ENCODE measurements around the gene ZBTB16. TPM values are rescaled to one million over a fixed set of nuclear protein-coding genes. Genes with fewer than 3 reads are reported as not detected.

Gene ZBTB16
- total RNA-seq, 1 donor from 2014 or later = 11.9 TPM

DNA sequence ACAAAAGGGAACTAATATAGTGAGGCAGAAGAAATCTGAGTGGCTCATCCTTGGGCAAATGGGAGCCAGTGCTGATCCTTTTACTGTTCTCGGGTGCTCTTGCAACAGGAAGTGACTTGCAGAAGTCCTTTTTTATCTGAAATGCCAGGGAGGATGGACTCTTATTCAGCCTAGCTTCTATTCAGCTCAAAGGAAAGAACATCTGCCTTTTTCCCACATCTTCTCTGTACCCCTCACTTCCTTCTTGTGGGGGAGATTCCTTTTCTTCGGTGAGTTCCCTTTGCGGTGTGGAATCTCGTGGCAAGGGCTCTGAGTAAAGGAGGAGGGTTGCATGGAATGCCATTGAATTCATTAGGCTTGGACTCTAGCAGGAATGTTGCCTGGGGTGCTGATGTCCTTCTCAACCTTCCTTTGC is 76.2 kb downstream of the ZBTB16 start:
- peaks cover 41% of the 10 kb centered on the region for H3K4me1 Mint-ChIP-seq (ENCODE audit: unreplicated experiment)
- H3K4me3 Mint-ChIP-seq = no peak overlapping the region
- DNase-seq (ENCODE audit: extremely low spot score, unreplicated experiment) = no peak
- peaks cover 72% of the 10 kb centered on the region for H3K27me3 Mint-ChIP-seq
- TF ChIP-seq CTCF (conservative IDR thresholded peaks at IDR 0.05) = no peak
- H3K27ac Mint-ChIP-seq = no peak overlapping the region
- no peaks in the 10 kb centered on the region for H3K36me3 Mint-ChIP-seq
- H3K9me3 Mint-ChIP-seq = no peaks in the 10 kb centered on the region

DNA sequence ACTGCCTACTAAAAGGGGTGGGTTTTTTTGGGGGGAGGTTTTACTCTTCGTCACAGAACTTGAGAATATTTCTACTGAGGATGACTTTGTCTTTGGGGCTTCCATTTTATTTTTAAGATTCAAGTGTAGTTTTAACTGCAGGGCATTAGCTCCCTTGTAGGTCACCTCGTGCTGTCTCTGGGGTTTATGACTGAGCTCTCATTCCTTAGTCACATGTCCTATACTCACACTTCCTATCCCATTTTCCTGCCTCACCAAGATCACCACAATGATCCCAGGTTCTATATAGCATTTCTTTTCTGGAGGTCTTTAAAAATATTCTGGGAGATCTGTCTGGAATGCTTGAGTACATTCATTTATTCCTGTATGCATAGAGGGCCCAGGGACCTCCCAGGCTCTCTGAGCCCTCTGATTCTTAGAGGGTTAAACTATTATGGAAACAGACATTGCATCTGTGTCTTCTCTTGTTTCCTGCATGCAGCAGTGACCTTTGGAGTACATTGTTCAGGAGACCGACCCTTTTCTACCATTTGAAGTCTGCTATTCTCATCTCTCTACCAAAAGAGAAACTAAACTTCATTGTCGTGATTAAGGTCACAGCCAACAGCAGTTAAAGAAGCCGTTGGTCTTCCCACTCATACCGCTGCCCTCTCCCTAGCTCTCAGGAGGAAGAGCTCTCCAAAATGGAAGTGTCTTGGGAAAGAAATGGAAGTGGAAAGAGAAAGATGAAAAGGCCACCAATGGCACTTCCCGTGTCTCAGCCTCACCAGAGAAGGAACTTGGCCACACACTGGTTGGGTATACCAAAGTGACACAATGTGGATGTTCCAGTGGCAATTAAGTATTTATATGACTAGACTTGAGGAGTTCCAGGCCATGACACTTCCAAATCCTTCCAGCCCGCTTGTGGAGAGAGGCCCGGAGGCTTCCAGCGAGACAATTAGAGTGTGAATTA is 77.5 kb downstream of the ZBTB16 start:
- DNase-seq (ENCODE audit: extremely low spot score, unreplicated experiment) = no peak
- Mint-ChIP-seq H3K27ac (no peak overlapping the region), H3K36me3 (no peaks in the 10 kb centered on the region), H3K9me3 (no peaks in the 10 kb centered on the region), H3K4me1 (ENCODE audit: unreplicated experiment) (peaks cover 41% of the 10 kb centered on the region), H3K4me3 (no peak overlapping the region), H3K27me3 (peaks cover 75% of the 10 kb centered on the region)
- TF ChIP-seq CTCF (conservative IDR thresholded peaks at IDR 0.05) = no peak

GRCh38 chr11:114137838-114138237 is 78.3 kb downstream of the ZBTB16 start:
- Mint-ChIP-seq H3K27ac (no peak overlapping the region), H3K4me1 (ENCODE audit: unreplicated experiment) (peaks cover 50% of the 10 kb centered on the region), H3K27me3 (peaks cover 81% of the 10 kb centered on the region), H3K9me3 (no peaks in the 10 kb centered on the region), H3K36me3 (no peaks in the 10 kb centered on the region), H3K4me3 (no peak overlapping the region)
- DNase-seq (ENCODE audit: extremely low spot score, unreplicated experiment) = no peak
- no peak for TF ChIP-seq CTCF (conservative IDR thresholded peaks at IDR 0.05)

- H3K27ac Mint-ChIP-seq = no peak overlapping the region
- no peak for DNase-seq (ENCODE audit: extremely low spot score, unreplicated experiment)
- no peak overlapping the region for H3K4me3 Mint-ChIP-seq
- H3K36me3 Mint-ChIP-seq = no peaks in the 10 kb centered on the region
- TF ChIP-seq CTCF (conservative IDR thresholded peaks at IDR 0.05) = no peak
- H3K4me1 Mint-ChIP-seq (ENCODE audit: unreplicated experiment) = peaks cover 55% of the 10 kb centered on the region
- H3K9me3 Mint-ChIP-seq = no peaks in the 10 kb centered on the region
- peaks cover 84% of the 10 kb centered on the region for H3K27me3 Mint-ChIP-seq
Measured at GRCh38 chr11:114138411-114138810, 78.9 kb downstream of the ZBTB16 start.

DNA sequence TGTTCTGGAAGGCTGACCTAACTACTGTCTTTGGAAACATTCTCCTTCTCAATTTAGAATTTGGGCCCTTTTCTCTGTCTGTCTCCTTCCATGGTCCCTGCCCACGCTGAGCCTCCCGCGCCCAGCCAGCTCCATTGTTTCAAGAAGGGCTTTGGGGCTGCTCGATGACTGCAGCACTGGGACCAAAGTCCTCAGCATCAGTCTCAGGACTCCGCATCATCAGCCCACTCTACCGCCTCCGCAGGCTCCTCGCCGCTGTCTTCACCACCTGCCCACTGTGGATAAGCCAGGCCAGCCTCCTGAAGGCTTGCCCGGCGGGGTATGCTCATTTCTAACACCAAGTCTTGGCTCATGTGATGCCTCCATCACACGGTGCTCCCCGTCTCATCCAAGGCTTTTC is 81.3 kb downstream of the ZBTB16 start:
- Mint-ChIP-seq H3K4me3 (no peak overlapping the region), H3K4me1 (ENCODE audit: unreplicated experiment) (peaks cover 67% of the 10 kb centered on the region), H3K9me3 (no peaks in the 10 kb centered on the region), H3K27me3 (peaks cover 80% of the 10 kb centered on the region), H3K27ac (no peak overlapping the region), H3K36me3 (no peaks in the 10 kb centered on the region)
- no peak for TF ChIP-seq CTCF (conservative IDR thresholded peaks at IDR 0.05)
- no peak for DNase-seq (ENCODE audit: extremely low spot score, unreplicated experiment)

Measured in type B pancreatic cell (in vitro differentiated cells).